Stimulated activated CD8-positive, alpha-beta memory T cell treated with anti-CD3 and anti-CD28 coated beads, Interleukin-15, amount 100 ng/mL, for 4 hours (primary cell): ENCODE measurements around the gene CDK3.
"Not testable (repeated sequence)": the region's sequence is repeated elsewhere in the genome, so short reads cannot be mapped to it uniquely, and the experiment has no call there.

ENCODE experiments used
- DNase-seq, 2 donors: peaks; one replicate each; pipeline ENCODE4 v3.0.0-alpha.2; 2020; ENCODE audit warnings: low read depth in 2 of 2

CDK3 gene

GRCh38 chr17:76000755-76001521, at the start of gene CDK3:
TSS of gene CDK3 (plus strand) at chr17:76000855. CDS start at chr17:76001426, 571 bp downstream.
- no peak for DNase-seq

- DNase-seq: no peak
Measured at GRCh38 chr17:75950855-75951554, 49.6 kb upstream of the CDK3 start.

GRCh38 chr17:75959051-75959838, 41.4 kb upstream of the CDK3 start:
- no peak for DNase-seq

GRCh38 chr17:75959839-75960511, 40.7 kb upstream of the CDK3 start:
- no peak for DNase-seq

GRCh38 chr17:75965468-75965867, 35.2 kb upstream of the CDK3 start:
- DNase-seq: no peak

DNA sequence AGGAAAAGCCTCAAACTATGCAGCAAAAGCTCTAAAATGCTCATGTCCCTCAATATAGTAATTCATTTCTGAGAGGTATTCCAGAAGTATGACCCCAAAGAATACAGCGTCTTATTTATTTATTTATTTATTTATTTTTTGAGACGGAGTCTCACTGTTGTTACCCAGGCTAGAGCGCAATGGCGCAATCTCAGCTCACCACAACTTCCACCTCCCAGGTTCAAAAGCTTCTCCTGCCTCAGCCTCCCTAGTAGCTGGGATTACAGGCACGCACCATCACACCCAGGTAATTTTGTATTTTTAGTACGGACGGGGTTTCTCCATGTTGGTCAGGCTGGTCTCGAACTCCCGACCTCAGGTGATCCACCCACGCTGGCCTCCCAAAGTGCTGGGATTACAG, 31.6 kb upstream of the CDK3 start:
- DNase-seq: not testable (repeated sequence)

DNA sequence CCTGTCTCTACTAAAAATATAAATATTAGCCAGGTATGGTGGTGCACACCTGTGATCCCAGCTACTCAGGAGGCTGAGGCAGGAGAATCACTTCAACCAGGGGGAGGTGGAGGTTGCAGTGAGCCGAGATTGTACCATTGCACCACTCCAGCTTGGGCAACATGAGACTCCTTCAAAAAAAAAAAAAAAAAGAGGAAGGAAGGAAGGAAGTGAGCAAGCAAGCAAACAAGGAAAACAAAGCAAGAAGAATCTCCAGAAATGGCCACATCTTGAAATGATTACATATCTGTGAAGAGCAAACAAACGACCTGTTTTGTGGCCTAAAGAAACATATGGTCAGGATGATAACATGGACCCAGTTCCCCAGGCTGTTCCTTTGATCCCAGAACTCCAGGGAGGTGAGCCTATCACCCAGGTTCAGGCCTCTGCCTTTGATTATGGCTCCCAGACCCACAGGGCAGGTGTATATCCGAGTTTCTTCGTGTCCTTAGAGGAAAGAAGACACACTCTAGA, 30.6 kb upstream of the CDK3 start:
- no peak for DNase-seq

DNA sequence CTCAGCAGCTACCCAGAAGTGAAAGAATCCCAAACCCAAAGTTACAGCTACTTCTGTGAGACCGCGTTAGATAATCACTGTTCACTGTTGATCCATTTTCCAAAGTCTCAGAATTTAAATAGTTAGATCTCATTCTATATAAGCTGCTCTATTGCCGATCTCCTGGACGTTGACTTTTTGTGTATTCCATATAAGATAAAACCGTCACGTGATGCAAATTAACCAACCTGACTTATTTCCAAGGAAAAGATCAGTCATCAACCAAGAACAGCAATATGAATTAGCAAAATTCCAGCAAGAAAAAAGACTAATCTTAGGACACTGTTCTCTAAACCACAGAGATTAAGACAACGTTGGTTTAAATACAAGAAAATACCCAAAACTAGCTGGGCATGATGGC, 30.0 kb upstream of the CDK3 start:
- no peak for DNase-seq

GRCh38 chr17:75975187-75975586, 25.5 kb upstream of the CDK3 start:
- not testable (repeated sequence) for DNase-seq

DNA sequence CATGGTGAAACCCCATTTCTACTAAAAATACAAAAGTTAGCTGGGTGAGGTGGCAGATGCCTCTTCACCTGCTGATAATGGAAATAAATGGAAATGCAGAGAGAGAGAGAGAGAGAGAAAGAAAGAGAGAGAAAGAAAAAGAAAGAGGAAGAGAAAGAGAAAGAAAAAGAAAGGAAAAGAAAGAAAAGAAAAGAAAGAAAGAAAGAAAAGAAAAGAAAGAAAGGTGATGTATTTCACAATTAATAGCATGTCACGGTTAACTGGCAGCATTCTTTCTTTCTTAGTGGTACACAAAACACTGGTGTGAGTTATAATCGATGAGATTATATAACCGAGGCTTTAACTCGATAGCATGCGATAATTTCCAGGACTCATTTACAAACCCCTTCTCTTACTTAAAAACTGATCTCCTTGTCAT, 24.9 kb upstream of the CDK3 start:
- DNase-seq: no peak

DNA sequence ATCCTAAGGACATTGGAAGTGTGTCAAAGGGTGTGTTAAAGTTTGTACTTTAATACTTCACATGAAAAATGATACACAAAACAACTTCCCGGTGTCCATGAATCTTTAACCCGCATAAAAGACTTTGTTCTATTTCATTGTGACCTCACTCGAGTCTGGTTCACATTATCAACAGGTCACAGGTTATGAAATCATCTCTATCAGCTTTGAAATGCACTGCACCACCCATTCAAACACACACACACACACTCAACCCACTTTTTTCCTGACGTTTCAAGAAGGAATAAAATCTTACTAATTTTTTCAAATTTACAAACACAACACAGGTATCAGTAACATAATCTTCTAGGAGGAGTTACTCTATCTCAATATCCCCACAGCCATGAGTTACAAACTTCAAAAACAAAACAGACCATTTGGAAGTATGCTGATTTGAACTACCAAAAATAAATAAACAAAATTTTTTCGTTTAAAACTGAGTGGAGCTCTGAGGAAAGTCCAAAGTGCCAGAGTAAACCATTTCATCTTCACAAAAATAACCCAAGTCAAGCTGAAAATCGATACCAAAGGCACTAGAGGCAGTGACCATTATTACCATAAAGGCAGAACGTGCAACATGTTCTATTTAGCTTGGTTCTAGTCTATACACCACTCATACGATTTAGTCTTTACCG, 24.3 kb upstream of the CDK3 start:
- no peak for DNase-seq

- DNase-seq: peak; percentile 90 to 92
Measured at GRCh38 chr17:75978938-75979704, 21.5 kb upstream of the CDK3 start, which contains the start of the genes ACOX1 and TEN1. TSS of gene ACOX1 (minus strand) at chr17:75979166. CDS start at chr17:75979073, 93 bp downstream. TSS of gene TEN1 (plus strand) at chr17:75979240. CDS start at chr17:75986193, 6,953 bp downstream.

DNA sequence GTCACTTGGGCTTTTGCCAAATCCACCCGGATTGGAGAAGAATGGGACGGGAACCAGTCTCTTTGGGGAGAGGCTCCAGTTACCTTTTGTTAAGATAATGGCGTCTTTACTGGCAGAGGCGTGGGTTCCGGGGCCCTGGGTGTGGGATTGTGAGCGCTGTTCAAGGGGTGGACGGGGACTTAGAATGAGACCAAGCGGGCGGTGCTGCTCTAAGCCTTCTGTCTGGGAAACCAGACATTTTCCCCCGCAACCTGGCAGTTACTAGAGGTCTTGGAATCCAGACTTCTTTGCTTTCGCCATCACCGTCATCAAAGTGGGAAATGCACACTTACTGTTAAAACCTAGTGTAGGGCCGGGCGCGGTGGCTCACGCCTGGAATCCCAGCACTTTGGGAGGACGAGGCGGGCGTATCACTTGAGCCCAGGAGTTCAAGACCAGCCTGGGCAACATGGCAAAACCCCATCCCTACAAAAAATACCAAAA, 20.9 kb upstream of the CDK3 start:
- no peak for DNase-seq

GRCh38 chr17:75980188-75981018, 20.3 kb upstream of the CDK3 start:
- no peak for DNase-seq

DNA sequence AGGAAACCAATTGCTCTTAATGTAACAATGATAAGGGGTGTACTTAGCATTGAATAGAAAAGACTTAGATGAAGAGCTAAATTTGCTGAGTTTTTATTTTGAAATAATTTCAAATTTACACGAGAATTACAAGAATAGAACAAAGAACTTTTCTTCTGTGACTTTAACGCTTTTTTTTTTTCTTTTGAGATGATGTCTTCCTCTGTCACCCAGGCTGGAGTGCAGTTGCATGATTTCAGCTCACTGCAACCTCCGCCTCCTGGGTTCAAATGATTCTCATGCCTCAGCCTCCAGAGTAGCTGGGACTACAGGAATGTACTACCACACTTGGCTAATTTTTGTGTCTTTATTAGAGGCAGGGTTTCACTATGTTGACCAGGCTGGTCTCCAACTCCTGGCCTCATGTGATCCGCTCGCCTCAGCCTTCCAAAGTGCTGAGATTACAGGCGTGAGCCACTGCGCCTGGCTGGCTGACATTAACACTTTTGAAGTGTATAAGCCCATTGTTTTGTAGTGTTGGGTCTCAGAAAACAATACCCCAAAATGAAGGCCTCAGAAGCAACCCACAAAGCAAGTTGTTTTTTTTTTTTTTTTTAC, 19.5 kb upstream of the CDK3 start:
- DNase-seq: no peak

DNA sequence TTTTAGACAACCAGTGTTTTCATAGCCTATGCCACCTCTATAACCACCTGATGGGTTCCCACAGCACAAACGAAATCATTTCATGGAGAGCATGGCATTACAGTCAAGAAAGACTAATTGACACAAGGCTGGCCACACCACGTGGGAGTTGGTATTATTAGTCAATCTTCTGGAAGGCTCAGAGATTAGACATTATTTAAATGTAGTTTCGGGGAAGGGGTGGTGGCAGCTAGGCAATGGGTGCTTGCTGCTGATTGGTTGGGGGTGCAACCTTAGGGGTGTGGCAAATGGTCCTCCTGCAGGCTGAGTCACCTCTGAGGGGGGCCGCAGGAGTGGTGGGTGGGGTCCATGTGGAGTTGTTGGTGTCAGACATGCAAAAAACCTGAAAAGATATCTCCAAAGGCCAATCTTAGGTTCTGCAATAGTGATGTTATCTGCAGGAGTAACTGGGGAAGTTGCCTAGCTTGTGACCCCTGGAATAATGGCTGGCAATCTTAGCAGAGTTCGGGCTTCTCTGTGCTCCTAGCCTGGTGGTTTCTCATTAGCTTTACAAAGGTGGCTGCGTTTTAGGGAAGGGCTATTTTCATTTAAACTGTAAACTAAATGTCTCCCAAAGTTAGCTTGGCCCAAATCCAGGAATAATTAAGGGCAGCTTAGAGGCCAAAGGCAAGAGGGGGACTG, 17.0 kb upstream of the CDK3 start:
- no peak for DNase-seq

DNA sequence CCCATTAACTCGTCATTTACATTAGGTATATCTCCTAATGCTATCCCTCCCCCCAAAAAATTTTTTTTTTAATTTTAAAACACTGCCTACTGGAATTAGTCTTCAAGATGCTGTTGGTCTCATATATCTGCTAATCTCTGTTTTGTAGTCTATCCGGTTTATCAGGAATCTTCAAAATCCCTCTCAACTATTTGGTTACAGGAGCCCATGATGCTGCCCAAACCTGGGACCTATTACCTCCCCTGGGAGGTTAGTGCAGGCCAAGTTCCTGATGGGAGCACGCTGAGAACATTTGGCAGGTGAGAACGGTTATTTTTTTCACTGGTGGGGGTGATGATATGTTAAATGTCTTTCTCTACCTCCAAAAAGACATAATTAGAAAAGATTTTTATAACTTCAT, 14.7 kb upstream of the CDK3 start:
- DNase-seq: no peak

GRCh38 chr17:75987041-75987440, 13.6 kb upstream of the CDK3 start:
- no peak for DNase-seq
